ENCODE measurements around the gene GTPBP1. TPM values are rescaled to one million over a fixed set of nuclear protein-coding genes. Genes with fewer than 3 reads are reported as not detected.

GTPBP1 gene
- total RNA-seq (2014; rRNA removed; shearing (Covaris generic)) = 35.7 and 41.7 TPM in 2 replicates

DNA sequence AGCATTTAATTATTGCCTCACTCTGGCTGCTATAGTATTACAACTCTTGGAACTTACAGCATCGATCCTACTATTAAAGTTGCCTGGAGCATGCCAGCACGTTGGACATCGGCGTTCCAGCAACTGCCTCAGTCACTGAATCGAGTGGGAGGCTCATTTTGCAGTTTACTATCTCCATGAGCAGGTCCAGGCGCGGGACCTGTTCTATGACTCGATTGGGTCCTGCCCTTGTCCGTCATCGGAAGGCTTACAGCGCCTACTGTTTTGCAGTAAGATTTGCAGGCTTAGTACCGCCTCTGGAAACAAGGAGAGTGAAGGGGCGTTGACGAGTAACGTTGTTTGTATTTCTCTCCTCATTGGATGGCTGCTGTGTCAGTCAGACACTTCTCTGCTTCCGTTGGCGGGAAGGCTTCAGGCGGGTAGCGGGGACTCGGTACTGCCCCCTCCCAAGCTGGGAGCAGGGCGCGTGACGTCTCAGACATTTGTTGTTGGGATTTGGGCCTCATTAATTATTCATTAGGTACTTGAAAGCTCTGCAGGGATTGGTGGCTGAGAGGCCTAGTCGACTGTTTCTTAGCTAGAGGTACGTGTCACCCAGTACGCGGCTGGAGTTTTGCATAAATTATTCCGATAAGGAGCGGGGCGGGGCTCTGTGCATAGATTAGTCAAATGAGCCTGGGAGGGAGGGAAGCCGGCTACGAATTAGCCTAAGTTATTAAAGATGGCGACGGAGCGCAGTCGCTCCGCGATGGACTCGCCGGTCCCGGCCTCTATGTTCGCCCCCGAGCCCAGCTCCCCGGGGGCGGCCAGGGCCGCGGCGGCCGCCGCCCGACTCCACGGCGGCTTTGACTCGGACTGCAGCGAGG is at the start of gene GTPBP1:
Gene GTPBP1, plus strand, starts transcription at position 710 of the 866 bp plus-strand sequence. Its CDS starts 12 bp downstream, at position 722.

DNA sequence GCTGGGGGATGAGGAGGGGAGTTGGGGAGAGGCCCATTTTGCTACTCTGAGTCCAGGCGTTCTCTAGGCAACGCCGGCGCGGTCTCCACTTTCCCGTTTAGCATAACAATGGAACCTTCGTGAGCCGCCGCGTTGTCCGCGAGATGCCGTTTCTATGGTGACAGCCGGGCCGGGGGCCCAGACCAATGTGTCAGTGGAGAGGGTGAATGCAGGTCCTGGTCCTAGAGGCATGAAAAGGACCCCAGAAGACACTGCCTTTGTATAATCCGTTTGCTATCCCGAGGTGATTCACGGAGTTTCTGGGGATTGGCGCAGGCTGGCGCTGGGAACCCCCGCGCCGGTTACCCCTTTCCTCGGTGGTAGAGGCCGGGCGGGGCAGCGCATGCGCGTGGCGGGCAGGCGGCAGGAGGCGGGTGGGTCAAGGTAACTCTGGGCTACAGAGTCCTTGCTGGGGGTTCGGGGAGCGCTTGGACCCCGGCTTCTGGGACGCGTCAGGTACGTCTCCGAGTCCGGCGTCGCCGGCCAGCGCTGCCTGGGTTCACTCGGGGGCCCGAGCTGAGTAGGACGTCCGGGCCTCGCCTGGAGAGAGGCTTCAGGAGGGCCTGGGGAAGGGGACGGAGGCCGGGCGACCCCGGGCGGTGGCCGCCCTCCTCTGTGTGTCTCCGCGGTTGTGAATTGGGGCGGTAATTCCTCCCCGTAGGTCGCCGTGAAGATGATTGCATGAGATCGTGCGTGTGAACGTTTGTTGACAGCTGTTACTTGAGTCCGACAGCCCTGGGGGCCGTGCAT is 49.3 kb upstream of the GTPBP1 start, which contains the start of the genes CBY1 and FAM227A:
Gene CBY1, plus strand, starts transcription at position 383 of the 789 bp plus-strand sequence. CDS start 11,417 bp downstream, outside the sequence.
Gene FAM227A, minus strand, starts transcription at position 137 of the 789 bp plus-strand sequence. CDS start 6,224 bp downstream, outside the sequence.

DNA sequence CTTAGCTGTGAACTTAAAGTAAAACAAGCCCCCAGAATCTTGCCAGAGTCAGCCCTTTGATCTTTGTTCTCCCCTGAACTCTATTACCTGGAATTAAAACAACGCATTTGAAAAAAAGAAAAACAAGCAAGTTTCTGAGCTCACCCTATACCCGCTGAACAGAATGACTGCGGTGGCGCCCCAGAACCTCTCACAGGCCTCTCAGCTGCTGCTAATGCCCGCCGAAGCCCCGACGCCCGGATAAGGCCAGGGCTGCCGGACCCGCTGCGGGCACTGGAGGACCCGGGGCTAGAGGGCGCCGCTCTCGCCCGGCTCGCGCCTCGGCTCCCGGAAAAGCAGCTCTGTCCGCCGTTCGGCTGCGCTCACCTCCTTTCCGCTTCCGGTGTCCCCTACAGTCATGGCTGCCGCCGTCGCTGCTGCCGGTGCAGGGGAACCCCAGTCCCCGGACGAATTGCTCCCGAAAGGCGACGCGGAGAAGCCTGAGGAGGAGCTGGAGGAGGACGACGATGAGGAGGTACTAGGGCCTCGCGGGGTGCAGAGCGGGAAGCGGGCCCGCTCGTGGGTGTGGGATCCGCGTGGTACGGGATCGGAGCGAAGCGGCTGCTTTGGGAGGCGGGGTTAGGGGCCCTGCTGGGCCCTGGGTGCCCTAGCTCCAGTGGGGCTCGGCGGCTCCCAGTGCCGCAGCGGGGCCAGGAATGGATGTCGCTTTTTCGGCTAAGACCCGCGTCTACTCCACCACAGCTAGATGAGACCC is 24.0 kb upstream of the GTPBP1 start, which contains the start of gene TOMM22:
Gene TOMM22, plus strand, starts transcription at position 376 of the 754 bp plus-strand sequence. Its CDS starts 22 bp downstream, at position 398.

DNA sequence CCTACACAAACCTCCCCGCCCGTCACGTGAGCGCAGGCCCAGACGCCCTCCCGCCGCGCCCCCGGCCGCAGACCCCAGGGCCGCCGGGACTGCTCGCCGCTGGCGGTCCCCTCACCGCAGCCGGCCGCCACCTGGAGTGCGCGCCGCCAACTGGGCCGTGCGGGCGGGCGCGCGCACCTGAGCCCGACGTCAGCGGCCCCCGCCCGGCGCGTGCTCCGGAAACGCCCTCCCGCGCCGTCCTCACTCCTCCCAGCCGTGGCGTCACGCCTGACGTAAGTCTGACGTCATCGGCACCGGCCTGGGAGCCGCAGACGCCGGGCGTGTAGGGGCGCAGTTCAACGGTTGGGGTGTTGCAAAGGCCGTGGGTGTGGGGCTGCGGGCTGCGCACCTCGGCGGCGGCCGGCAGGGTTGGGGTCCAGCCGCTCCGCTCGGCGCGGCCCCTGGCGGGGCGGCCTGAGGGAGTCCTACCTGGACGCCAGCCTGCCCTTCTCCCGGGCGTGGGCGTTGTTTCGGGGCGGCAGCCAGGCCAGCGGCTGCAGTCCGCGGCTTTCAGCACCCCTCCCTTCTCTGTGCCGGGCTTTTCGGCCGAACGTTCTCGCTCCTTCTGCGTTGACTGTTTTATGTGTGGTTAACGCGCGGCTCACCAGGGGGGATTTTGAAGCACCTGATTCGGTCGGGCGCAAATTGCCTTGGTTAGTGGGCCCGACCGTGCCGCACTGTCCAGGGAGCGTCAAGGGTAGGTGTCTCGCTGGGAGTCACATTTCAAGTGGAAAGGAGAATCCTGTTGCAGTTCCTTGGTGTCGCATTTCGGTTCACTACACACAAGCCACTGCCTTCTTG is 4.7 kb upstream of the GTPBP1 start, which contains the start of gene JOSD1:
Gene JOSD1, minus strand, starts transcription at position 155 of the 840 bp plus-strand sequence. CDS start 956 bp downstream, outside the sequence.

DNA sequence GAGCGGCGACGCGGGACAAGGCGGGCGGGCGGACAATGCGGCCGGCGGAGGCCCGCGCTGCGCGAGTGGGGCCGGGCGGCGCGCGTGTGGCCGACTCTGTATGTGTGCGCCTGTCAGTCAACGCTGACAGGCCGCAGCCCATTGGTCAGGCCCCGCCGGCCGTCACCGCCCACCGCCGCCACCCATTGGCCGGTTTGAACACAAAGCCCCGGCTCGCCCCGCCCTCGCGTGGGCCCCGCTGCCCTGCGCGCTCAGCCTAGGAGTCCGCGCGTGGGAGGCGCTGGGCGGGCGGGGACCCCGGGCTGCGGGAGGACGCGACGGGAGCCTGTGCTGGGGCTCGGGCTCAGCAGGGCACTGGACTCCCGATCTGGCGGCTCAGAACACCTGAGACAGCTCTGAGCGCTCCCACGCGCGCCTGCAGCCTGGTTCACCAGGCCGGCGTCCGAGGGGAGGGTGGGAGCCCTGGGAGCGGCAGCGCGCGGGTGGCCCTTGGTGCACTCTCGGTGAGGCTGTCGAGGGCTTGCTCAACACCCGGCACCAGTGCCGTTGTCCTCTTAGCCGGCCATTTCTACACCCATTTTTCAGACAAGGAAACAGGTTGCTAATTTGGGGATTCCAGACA is 50.3 kb downstream of the GTPBP1 start, which contains the start of gene SUN2:
Gene SUN2, minus strand, starts transcription at position 88 of the 622 bp plus-strand sequence. CDS start 3,370 bp downstream, outside the sequence.

Small RNA genes within 50 kb of the gene (small RNA-seq; reads per million reads assigned to genes)
- gene AL021707.8 = not detected

Other genes with a start within 250 kb of the GTPBP1 start
- 15.7 and 19.6 TPM in 2 replicates for gene KDELR3, start 237.8 kb upstream of the GTPBP1 start, total RNA-seq (2014; rRNA removed; shearing (Covaris generic))
- 353 and 409 TPM in 2 replicates for gene DDX17, start 199.6 kb upstream of the GTPBP1 start, total RNA-seq (2014; rRNA removed; shearing (Covaris generic))
- gene DMC1, start 135.8 kb upstream of the GTPBP1 start, total RNA-seq (2014; rRNA removed; shearing (Covaris generic)) = 23.9 and 35.7 TPM in 2 replicates
- gene FAM227A, start 49.6 kb upstream of the GTPBP1 start, total RNA-seq (2014; rRNA removed; shearing (Covaris generic)) = 0.60 and 0.82 TPM in 2 replicates
- gene CBY1, start 49.3 kb upstream of the GTPBP1 start, total RNA-seq (2014; rRNA removed; shearing (Covaris generic)) = 10.6 and 13.8 TPM in 2 replicates
- 61.0 and 63.3 TPM in 2 replicates for gene TOMM22, start 24.0 kb upstream of the GTPBP1 start, total RNA-seq (2014; rRNA removed; shearing (Covaris generic))
- gene JOSD1, start 5.0 kb upstream of the GTPBP1 start, total RNA-seq (2014; rRNA removed; shearing (Covaris generic)) = 38.1 and 39.2 TPM in 2 replicates
- 66.2 and 71.0 TPM in 2 replicates for gene SUN2, start 50.1 kb downstream of the GTPBP1 start, total RNA-seq (2014; rRNA removed; shearing (Covaris generic))
- gene DNAL4, start 88.2 kb downstream of the GTPBP1 start, total RNA-seq (2014; rRNA removed; shearing (Covaris generic)) = 12.5 TPM in 2 replicates
- gene NPTXR, start 138.1 kb downstream of the GTPBP1 start, total RNA-seq (2014; rRNA removed; shearing (Covaris generic)) = 0.83 and 1.3 TPM in 2 replicates
- 44.1 and 46.6 TPM in 2 replicates for gene CBX6, start 166.3 kb downstream of the GTPBP1 start, total RNA-seq (2014; rRNA removed; shearing (Covaris generic))

Measured in A375 (cell line).